GM23338 (cell line): ENCODE data around the gene CD82. TPM values are rescaled to one million over a fixed set of nuclear protein-coding genes. Genes with fewer than 3 reads are reported as not detected.
A peak's percentile ranks its signal among the peaks of the same experiment; 100 is the strongest.

ENCODE experiments used
- ATAC-seq: fragments of 200-7000 bp; cut with Tn5 transposase; 3 replicates; pipeline ENCODE4 v1.9.1; 2020
- DNase-seq: peaks from one replicate; pipeline ENCODE4 v3.0.0-alpha.2; 2015; ENCODE audit warnings: low spot score
- H2AFZ ChIP-seq: fragments of 200-600 bp; sonication (generic); 2 replicates; pipeline ENCODE4 v1.8.0; 2016; ENCODE audit warnings: antibody characterized with exemption, mild to moderate bottlenecking, moderate library complexity
- H3F3A ChIP-seq: fragments of 200-600 bp; sonication (generic); replicated peaks from 2 replicates; pipeline ENCODE4 v1.8.0; 2017; ENCODE audit warnings: antibody characterized with exemption, mixed run types, low read depth
- H3K27ac ChIP-seq: fragments of 200-600 bp; sonication (generic); 2 replicates; pipeline ENCODE4 v1.6.1; 2016; ENCODE audit warnings: low read depth
- H3K27me3 ChIP-seq: fragments of 200-600 bp; sonication (generic); 2 replicates; pipeline ENCODE4 v1.8.0; 2016; ENCODE audit warnings: mild to moderate bottlenecking, mixed run types, moderate library complexity; ENCODE audit not compliant: insufficient read depth
- H3K36me3 ChIP-seq: fragments of 200-600 bp; sonication (generic); 2 replicates; pipeline ENCODE4 v1.8.0; 2016; ENCODE audit warnings: mild to moderate bottlenecking; ENCODE audit not compliant: insufficient read depth
- H3K4me1 ChIP-seq: fragments of 200-600 bp; sonication (generic); 2 replicates; pipeline ENCODE4 v1.8.0; 2016; ENCODE audit warnings: mild to moderate bottlenecking, moderate library complexity; ENCODE audit not compliant: insufficient read depth
- H3K4me2 ChIP-seq: fragments of 200-600 bp; sonication (generic); 2 replicates; pipeline ENCODE4 v1.7.1; 2017; ENCODE audit warnings: mixed run types
- H3K4me3 ChIP-seq: fragments of 200-600 bp; sonication (generic); 2 replicates; pipeline ENCODE4 v1.6.1; 2016; ENCODE audit warnings: mixed run types
- H3K79me2 ChIP-seq: fragments of 200-600 bp; sonication (generic); replicated peaks from 2 replicates; pipeline ENCODE4 v1.8.0; 2017; ENCODE audit warnings: mild to moderate bottlenecking; ENCODE audit not compliant: insufficient read depth
- H3K9me2 ChIP-seq: fragments of 200-600 bp; sonication (generic); 2 replicates; pipeline ENCODE4 v1.8.0; 2017; ENCODE audit not compliant: insufficient read depth
- H4K20me1 ChIP-seq: fragments of 200-600 bp; sonication (generic); replicated peaks from 2 replicates; pipeline ENCODE4 v1.8.0; 2017; ENCODE audit warnings: mild to moderate bottlenecking; ENCODE audit not compliant: insufficient read depth
- H3K27ac Mint-ChIP-seq: 2 replicates; pipeline ENCODE4 v1.8.0; 2020; ENCODE audit warnings: inconsistent platforms, mild to moderate bottlenecking, moderate library complexity, mixed read lengths
- H3K27me3 Mint-ChIP-seq: 3 replicates; pipeline ENCODE4 v1.8.0; 2022; ENCODE audit warnings: low read depth, mild to moderate bottlenecking, moderate library complexity, mixed read lengths, inconsistent platforms; ENCODE audit not compliant: insufficient read depth, poor library complexity
- H3K36me3 Mint-ChIP-seq: 3 replicates; pipeline ENCODE4 v1.8.0; 2021; ENCODE audit warnings: low read depth, mild to moderate bottlenecking, inconsistent platforms, moderate library complexity, mixed read lengths
- H3K4me1 Mint-ChIP-seq: 3 replicates; pipeline ENCODE4 v1.8.0; 2020; ENCODE audit warnings: mild to moderate bottlenecking, inconsistent platforms, mixed read lengths
- H3K4me3 Mint-ChIP-seq: 3 replicates; pipeline ENCODE4 v1.8.0; 2021; ENCODE audit warnings: moderate library complexity, mild to moderate bottlenecking, inconsistent platforms, mixed read lengths
- H3K9me3 Mint-ChIP-seq: 3 replicates; pipeline ENCODE4 v1.8.0; 2020; ENCODE audit warnings: moderate library complexity, mild to moderate bottlenecking, inconsistent platforms, mixed read lengths
- CREB1 ChIP-seq: fragments of 250-450 bp; sonication (Bioruptor Pico); IDR thresholded peaks from 2 replicates; pipeline ENCODE4 v1.5.0; 2020; ENCODE audit warnings: low read depth, mild to moderate bottlenecking, moderate library complexity
- EZH2phosphoT487 ChIP-seq: fragments of 200-600 bp; sonication (generic); IDR thresholded peaks from one replicate; pipeline ENCODE4 v1.8.1; 2018; ENCODE audit warnings: antibody characterized with exemption; ENCODE audit not compliant: unreplicated experiment
- JUNB ChIP-seq: IDR thresholded peaks from one replicate; pipeline ENCODE4 v1.6.1; 2016; ENCODE audit warnings: antibody characterized with exemption; ENCODE audit not compliant: unreplicated experiment
- POLR2AphosphoS5 ChIP-seq: IDR thresholded peaks from 2 replicates; pipeline ENCODE4 v1.6.1; 2016; ENCODE audit warnings: antibody characterized with exemption, low read depth
- REST ChIP-seq: IDR thresholded peaks from one replicate; pipeline ENCODE4 v1.6.1; 2018; ENCODE audit warnings: antibody characterized with exemption; ENCODE audit not compliant: unreplicated experiment
- ZNF114 ChIP-seq: fragments of 250-450 bp; sonication (Bioruptor Pico); IDR thresholded peaks from 2 replicates; pipeline ENCODE4 v1.5.0; 2020; ENCODE audit warnings: mild to moderate bottlenecking, moderate library complexity
- ZNF331 ChIP-seq: fragments of 250-450 bp; sonication (Bioruptor Pico); IDR thresholded peaks from 2 replicates; pipeline ENCODE4 v1.5.0; 2020; ENCODE audit warnings: low read depth, mild to moderate bottlenecking, moderate library complexity
- ZNF462 ChIP-seq: fragments of 250-450 bp; sonication (Bioruptor Pico); IDR thresholded peaks from 2 replicates; pipeline ENCODE4 v1.5.0; 2020; ENCODE audit warnings: mild to moderate bottlenecking, moderate library complexity
- polyA plus RNA-seq: library from polyadenylated mRNA; unstranded; fragments of >200 nt; fragmentation: Nextera tagmentation; extraction: Ambion mirVana; gene quantifications from 2 replicates; pipeline ENCODE4 v1.2.1, GENCODE V29; 2016
- total RNA-seq: library from RNA; depleted of rRNA; stranded (reverse); fragments of >200 nt; shearing (Covaris generic); gene quantifications from 2 replicates; pipeline ENCODE4 v1.2.3, GENCODE V29; 2014

Gene CD82
- total and polyA plus RNA-seq, 2 experiments from 2014 or later = 4.4 to 4.9 TPM

- Histone ChIP-seq H3K79me2 (no peaks in the 10 kb centered on the region), H3K4me3 (no peak overlapping the region), H3K36me3 (no peaks in the 10 kb centered on the region), H3K4me1 (peaks cover 19% of the 10 kb centered on the region), H3F3A (no peaks in the 10 kb centered on the region), H3K4me2 (peak overlapping the region; percentile 57), H3K9me2 (no peaks in the 10 kb centered on the region), H3K27me3 (no peaks in the 10 kb centered on the region), H4K20me1 (no peaks in the 10 kb centered on the region), H2AFZ (no peak overlapping the region), H3K27ac (no peak overlapping the region)
- H3K9me3 Mint-ChIP-seq = no peaks in the 10 kb centered on the region; the same call in 2 of the 3 replicates
- ATAC-seq (peak; percentile 88), DNase-seq (peak; percentile 84)
- TF ChIP-seq REST = no peak
- no peak for TF ChIP-seq JUNB
- no peak for TF ChIP-seq EZH2phosphoT487
- TF ChIP-seq ZNF462 (CRISPR knock-in tag) = no peak
- no peak for TF ChIP-seq POLR2AphosphoS5
- TF ChIP-seq CREB1 (CRISPR knock-in tag) = peak; percentile 84
- TF ChIP-seq ZNF331 = no peak
- TF ChIP-seq ZNF114 (CRISPR knock-in tag) = no peak
- peaks cover 10% of the 10 kb centered on the region for H3K27me3 Mint-ChIP-seq
- H3K27ac Mint-ChIP-seq = no peak overlapping the region
- H3K36me3 Mint-ChIP-seq = no peaks in the 10 kb centered on the region
- peaks cover 29% of the 10 kb centered on the region for H3K4me1 Mint-ChIP-seq
- no peak overlapping the region for H3K4me3 Mint-ChIP-seq
These were observed 69.2 kb downstream of the CD82 start for GRCh38 chr11:44634401-44635281.
